GM23248 (cell line): ENCODE results near the gene FOXQ1. TPM values are rescaled to one million over a fixed set of nuclear protein-coding genes. Genes with fewer than 3 reads are reported as not detected.
A peak's percentile ranks its signal among the peaks of the same experiment; 100 is the strongest.

Experiments used
- DNase-seq: peaks from one replicate; pipeline ENCODE4 v3.0.0-alpha.2; 2015
- H2AFZ ChIP-seq: fragments of 200-600 bp; sonication (generic); 2 replicates; pipeline ENCODE4 v1.6.1; 2016; ENCODE audit warnings: antibody characterized with exemption
- H3F3A ChIP-seq: fragments of 200-600 bp; sonication (generic); 2 replicates; pipeline ENCODE4 v1.6.1; 2016; ENCODE audit warnings: mild to moderate bottlenecking, antibody characterized with exemption, mixed run types; ENCODE audit not compliant: insufficient read depth
- H3K27ac ChIP-seq: fragments of 200-600 bp; sonication (generic); 2 replicates; pipeline ENCODE4 v1.5.1; 2016; ENCODE audit warnings: mild to moderate bottlenecking
- H3K27me3 ChIP-seq: fragments of 200-600 bp; sonication (generic); replicated peaks from 2 replicates; pipeline ENCODE4 v1.6.1; 2016; ENCODE audit warnings: mild to moderate bottlenecking; ENCODE audit not compliant: insufficient read depth
- H3K36me3 ChIP-seq: fragments of 200-600 bp; sonication (generic); 2 replicates; pipeline ENCODE4 v1.6.1; 2016; ENCODE audit warnings: low read depth, mild to moderate bottlenecking
- H3K4me1 ChIP-seq: fragments of 200-600 bp; sonication (generic); 2 replicates; pipeline ENCODE4 v1.6.1; 2016; ENCODE audit warnings: mild to moderate bottlenecking; ENCODE audit not compliant: insufficient read depth
- H3K4me2 ChIP-seq: fragments of 200-600 bp; sonication (generic); one replicate; pipeline ENCODE4 v1.6.1; 2016; ENCODE audit warnings: mild to moderate bottlenecking; ENCODE audit not compliant: unreplicated experiment
- H3K4me3 ChIP-seq: fragments of 200-600 bp; sonication (generic); 2 replicates; pipeline ENCODE4 v1.5.1; 2016; ENCODE audit warnings: mild to moderate bottlenecking
- H3K79me2 ChIP-seq: fragments of 200-600 bp; sonication (generic); 2 replicates; pipeline ENCODE4 v1.6.1; 2016; ENCODE audit warnings: mild to moderate bottlenecking; ENCODE audit not compliant: insufficient read depth
- H3K9ac ChIP-seq: fragments of 200-600 bp; sonication (generic); 2 replicates; pipeline ENCODE4 v1.6.1; 2016; ENCODE audit warnings: mild to moderate bottlenecking
- H3K9me2 ChIP-seq: fragments of 200-600 bp; sonication (generic); 2 replicates; pipeline ENCODE4 v1.6.1; 2016; ENCODE audit warnings: mixed run types, mild to moderate bottlenecking, moderate library complexity; ENCODE audit not compliant: insufficient read depth
- H3K9me3 ChIP-seq: fragments of 200-600 bp; sonication (generic); one replicate; pipeline ENCODE4 v1.6.1; 2017; ENCODE audit warnings: low read depth
- H4K20me1 ChIP-seq: fragments of 200-600 bp; sonication (generic); 2 replicates; pipeline ENCODE4 v1.6.0; 2016; ENCODE audit not compliant: insufficient read depth
- EZH2 ChIP-seq: fragments of 200-600 bp; sonication (generic); IDR thresholded peaks from 2 replicates; pipeline ENCODE4 v1.6.1; 2018; ENCODE audit warnings: antibody characterized with exemption, mild to moderate bottlenecking; ENCODE audit not compliant: insufficient read depth, poor library complexity, severe bottlenecking
- EZH2phosphoT487 ChIP-seq: fragments of 200-600 bp; sonication (generic); IDR thresholded peaks from 2 replicates; pipeline ENCODE4 v1.6.1; 2018; ENCODE audit warnings: antibody characterized with exemption, moderate library complexity, mild to moderate bottlenecking, low read depth; ENCODE audit not compliant: insufficient read depth
- WGBS, 2 experiments: methylation state at CpG; one replicate each; pipeline ENCODE4 v1.1.6; 2015 to 2017; ENCODE audit warnings: low lambda C conversion rate in 2 of 2, low coverage in 1 of 2; ENCODE audit errors: missing lambda C conversion rate in 2 of 2; 5-methylcytosine and 5-hydroxymethylcytosine counted together
- in situ Hi-C: fragments of 300-500 bp; cut with MboI; formaldehyde crosslinking; loops from 2 replicates; pipeline ENCODE4 v1.15.0; 2020
- polyA plus RNA-seq: library from polyadenylated mRNA; unstranded; fragments of >200 nt; fragmentation: Nextera tagmentation; extraction: Ambion mirVana; gene quantifications from 2 replicates; pipeline ENCODE4 v1.2.1, GENCODE V29; 2016
- total RNA-seq: library from RNA; depleted of rRNA; stranded (reverse); fragments of >200 nt; shearing (Covaris generic); gene quantifications from 2 replicates; pipeline ENCODE4 v1.2.3, GENCODE V29; 2014

FOXQ1 gene
- total and polyA plus RNA-seq, 2 experiments from 2014 or later: under 0.01 TPM; not detected in 1

GRCh38 chr6:1296542-1296941, 15.4 kb upstream of the FOXQ1 start:
- in situ Hi-C loops: no loop called here
- peak; percentile 61 for DNase-seq
- H3K36me3 ChIP-seq: no peaks in the 10 kb centered on the region
- no peaks in the 10 kb centered on the region for H4K20me1 ChIP-seq
- H3F3A ChIP-seq: peaks cover 25% of the 10 kb centered on the region; the same call in 1 of the 2 replicates
- H3K4me3 ChIP-seq: no peak overlapping the region
- TF ChIP-seq EZH2 (no peak), EZH2phosphoT487 (no peak)
- H3K79me2 ChIP-seq: no peaks in the 10 kb centered on the region
- no peak overlapping the region for H2AFZ ChIP-seq
- no peaks in the 10 kb centered on the region for H3K9me2 ChIP-seq
- peaks cover 20% of the 10 kb centered on the region for H3K4me1 ChIP-seq
- no peak overlapping the region for H3K27ac ChIP-seq
- no peaks in the 10 kb centered on the region for H3K27me3 ChIP-seq
- peak overlapping the region; percentile 43 for H3K4me2 ChIP-seq
- H3K9ac ChIP-seq: no peak overlapping the region
- no peaks in the 10 kb centered on the region for H3K9me3 ChIP-seq
- 28 to 39% methylated on average over 4 of the region's 4 CpGs for WGBS, 2 experiments

- Histone ChIP-seq H3K27ac (no peak overlapping the region), H3K4me2 (peak overlapping the region; percentile 43), H3K4me3 (peak overlapping the region; percentile 23), H3F3A (peaks cover 25% of the 10 kb centered on the region; the same call in 1 of the 2 replicates), H4K20me1 (no peaks in the 10 kb centered on the region), H3K9me3 (no peaks in the 10 kb centered on the region), H3K9me2 (no peaks in the 10 kb centered on the region), H3K36me3 (no peaks in the 10 kb centered on the region), H2AFZ (no peak overlapping the region), H3K27me3 (no peaks in the 10 kb centered on the region), H3K9ac (no peak overlapping the region), H3K79me2 (no peaks in the 10 kb centered on the region), H3K4me1 (peaks cover 20% of the 10 kb centered on the region)
- peak; percentile 86 for DNase-seq
- in situ Hi-C loops: no loop called here
- 7 to 8% methylated on average over 4 of the region's 4 CpGs for whole genome bisulfite sequencing, 2 experiments
- TF ChIP-seq EZH2phosphoT487 (no peak), EZH2 (no peak)
Measured at GRCh38 chr6:1297746-1298145, 14.2 kb upstream of the FOXQ1 start.

- peaks cover 25% of the 10 kb centered on the region; the same call in 1 of the 2 replicates for H3F3A ChIP-seq
- H3K9me2 ChIP-seq: no peaks in the 10 kb centered on the region
- H3K9ac ChIP-seq: no peak overlapping the region
- no peaks in the 10 kb centered on the region for H4K20me1 ChIP-seq
- no peaks in the 10 kb centered on the region for H3K79me2 ChIP-seq
- no peaks in the 10 kb centered on the region for H3K9me3 ChIP-seq
- H3K4me2 ChIP-seq: no peak overlapping the region
- TF ChIP-seq EZH2phosphoT487 (no peak), EZH2 (no peak)
- DNase-seq: no peak
- no peaks in the 10 kb centered on the region for H3K27me3 ChIP-seq
- H2AFZ ChIP-seq: no peak overlapping the region
- no peak overlapping the region for H3K27ac ChIP-seq
- no peak overlapping the region for H3K4me3 ChIP-seq
- 96 to 99% methylated on average over 2 of the region's 2 CpGs for WGBS, 2 experiments
- in situ Hi-C loops: no loop called here
- no peaks in the 10 kb centered on the region for H3K36me3 ChIP-seq
- peaks cover 20% of the 10 kb centered on the region for H3K4me1 ChIP-seq
Measured at GRCh38 chr6:1298768-1299167, 13.1 kb upstream of the FOXQ1 start.

GRCh38 chr6:1306133-1306532, 5.8 kb upstream of the FOXQ1 start:
- DNase-seq: no peak
- TF ChIP-seq EZH2 (no peak), EZH2phosphoT487 (no peak)
- no peak overlapping the region for H3K4me2 ChIP-seq
- no peaks in the 10 kb centered on the region for H3K4me1 ChIP-seq
- H3K9me3 ChIP-seq: no peaks in the 10 kb centered on the region
- H4K20me1 ChIP-seq: no peaks in the 10 kb centered on the region
- in situ Hi-C loops: no loop called here
- H3F3A ChIP-seq: peaks cover 4% of the 10 kb centered on the region; the same call in 1 of the 2 replicates
- no peak overlapping the region for H3K9ac ChIP-seq
- H3K27ac ChIP-seq: no peak overlapping the region
- no peak overlapping the region for H3K4me3 ChIP-seq
- 95 to 96% methylated on average over 2 of the region's 2 CpGs for WGBS, 2 experiments
- H3K27me3 ChIP-seq: peaks cover 9% of the 10 kb centered on the region; the same call in 1 of the 2 replicates
- H2AFZ ChIP-seq: no peak overlapping the region
- H3K79me2 ChIP-seq: no peaks in the 10 kb centered on the region
- no peaks in the 10 kb centered on the region for H3K36me3 ChIP-seq
- no peaks in the 10 kb centered on the region for H3K9me2 ChIP-seq

- in situ Hi-C loops: no loop called here
- Histone ChIP-seq H3K9ac (no peak overlapping the region), H3K4me3 (no peak overlapping the region), H3K4me2 (no peak overlapping the region), H3K79me2 (no peaks in the 10 kb centered on the region), H2AFZ (no peak overlapping the region), H3K27me3 (peaks cover 18% of the 10 kb centered on the region), H3K4me1 (no peaks in the 10 kb centered on the region), H4K20me1 (no peaks in the 10 kb centered on the region), H3K9me2 (no peaks in the 10 kb centered on the region), H3K9me3 (no peaks in the 10 kb centered on the region), H3K36me3 (no peaks in the 10 kb centered on the region), H3K27ac (no peak overlapping the region), H3F3A (peaks cover 4% of the 10 kb centered on the region; the same call in 1 of the 2 replicates)
- no peak for DNase-seq
- 93 to 97% methylated on average over 6 of the region's 6 CpGs for WGBS, 2 experiments
- TF ChIP-seq EZH2phosphoT487 (no peak), EZH2 (no peak)
Measured at GRCh38 chr6:1309366-1309765, 2.5 kb upstream of the FOXQ1 start.
